GM23338 (cell line): ENCODE measurements around the gene ILDR2.

Source experiments
- CTCF ChIP-seq, 2 experiments: fragments of 200-600 bp in 1 of 2; sonication (generic) in 1 of 2; conservative IDR thresholded peaks; 2 replicates each; pipeline versions ENCODE4 v1.5.1 to v1.6.1; 2016 to 2017; ENCODE audit warnings: antibody characterized with exemption in 2 of 2, low read depth in 2 of 2, mild to moderate bottlenecking in 2 of 2, moderate library complexity in 1 of 2
- EZH2 ChIP-seq: fragments of 200-600 bp; sonication (generic); IDR thresholded peaks from one replicate; pipeline ENCODE4 v1.8.0; 2017; ENCODE audit warnings: antibody characterized with exemption, mild to moderate bottlenecking, low read depth; ENCODE audit not compliant: unreplicated experiment
- EZH2phosphoT487 ChIP-seq: fragments of 200-600 bp; sonication (generic); IDR thresholded peaks from one replicate; pipeline ENCODE4 v1.8.1; 2018; ENCODE audit warnings: antibody characterized with exemption; ENCODE audit not compliant: unreplicated experiment
- POLR2AphosphoS5 ChIP-seq: IDR thresholded peaks from 2 replicates; pipeline ENCODE4 v1.6.1; 2016; ENCODE audit warnings: antibody characterized with exemption, low read depth
- REST ChIP-seq: IDR thresholded peaks from one replicate; pipeline ENCODE4 v1.6.1; 2018; ENCODE audit warnings: antibody characterized with exemption; ENCODE audit not compliant: unreplicated experiment

- no peak for TF ChIP-seq REST
- no peak for TF ChIP-seq POLR2AphosphoS5
- TF ChIP-seq EZH2: no peak
- no peak for TF ChIP-seq CTCF (conservative IDR thresholded peaks at IDR 0.05; ENCODE audit: low read depth in 2 of 2)
- TF ChIP-seq EZH2phosphoT487: no peak
Observed at GRCh38 chr1:166952002-166952746, 23.2 kb downstream of the ILDR2 start.
